ENCODE data around the gene MRPL42. TPM values are rescaled to one million over a fixed set of nuclear protein-coding genes. Genes with fewer than 3 reads are reported as not detected.
"Not testable (repeated sequence)": the region's sequence is repeated elsewhere in the genome, so short reads cannot be mapped to it uniquely, and the experiment has no call there.

MRPL42 gene
- total RNA-seq, 1 donor from 2014 or later: 82.7 TPM

- Mint-ChIP-seq H3K27me3 (ENCODE audit: unreplicated experiment) (peaks cover 5% of the 10 kb centered on the region), H3K4me3 (ENCODE audit: unreplicated experiment) (no peak overlapping the region), H3K27ac (ENCODE audit: unreplicated experiment) (no peak overlapping the region), H3K9me3 (ENCODE audit: unreplicated experiment) (peaks cover 1% of the 10 kb centered on the region), H3K36me3 (ENCODE audit: unreplicated experiment) (no peaks in the 10 kb centered on the region), H3K4me1 (ENCODE audit: low read depth, unreplicated experiment) (peaks cover 2% of the 10 kb centered on the region)
- no peak for DNase-seq
- TF ChIP-seq, protein P1, sequence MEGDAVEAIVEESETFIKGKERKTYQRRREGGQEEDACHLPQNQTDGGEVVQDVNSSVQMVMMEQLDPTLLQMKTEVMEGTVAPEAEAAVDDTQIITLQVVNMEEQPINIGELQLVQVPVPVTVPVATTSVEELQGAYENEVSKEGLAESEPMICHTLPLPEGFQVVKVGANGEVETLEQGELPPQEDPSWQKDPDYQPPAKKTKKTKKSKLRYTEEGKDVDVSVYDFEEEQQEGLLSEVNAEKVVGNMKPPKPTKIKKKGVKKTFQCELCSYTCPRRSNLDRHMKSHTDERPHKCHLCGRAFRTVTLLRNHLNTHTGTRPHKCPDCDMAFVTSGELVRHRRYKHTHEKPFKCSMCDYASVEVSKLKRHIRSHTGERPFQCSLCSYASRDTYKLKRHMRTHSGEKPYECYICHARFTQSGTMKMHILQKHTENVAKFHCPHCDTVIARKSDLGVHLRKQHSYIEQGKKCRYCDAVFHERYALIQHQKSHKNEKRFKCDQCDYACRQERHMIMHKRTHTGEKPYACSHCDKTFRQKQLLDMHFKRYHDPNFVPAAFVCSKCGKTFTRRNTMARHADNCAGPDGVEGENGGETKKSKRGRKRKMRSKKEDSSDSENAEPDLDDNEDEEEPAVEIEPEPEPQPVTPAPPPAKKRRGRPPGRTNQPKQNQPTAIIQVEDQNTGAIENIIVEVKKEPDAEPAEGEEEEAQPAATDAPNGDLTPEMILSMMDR (IDR thresholded peaks at IDR 0.05; ENCODE audit: partially characterized antibody, unreplicated experiment): no peak
Observed at GRCh38 chr12:93547778-93548177, 80.5 kb downstream of the MRPL42 start.

DNA sequence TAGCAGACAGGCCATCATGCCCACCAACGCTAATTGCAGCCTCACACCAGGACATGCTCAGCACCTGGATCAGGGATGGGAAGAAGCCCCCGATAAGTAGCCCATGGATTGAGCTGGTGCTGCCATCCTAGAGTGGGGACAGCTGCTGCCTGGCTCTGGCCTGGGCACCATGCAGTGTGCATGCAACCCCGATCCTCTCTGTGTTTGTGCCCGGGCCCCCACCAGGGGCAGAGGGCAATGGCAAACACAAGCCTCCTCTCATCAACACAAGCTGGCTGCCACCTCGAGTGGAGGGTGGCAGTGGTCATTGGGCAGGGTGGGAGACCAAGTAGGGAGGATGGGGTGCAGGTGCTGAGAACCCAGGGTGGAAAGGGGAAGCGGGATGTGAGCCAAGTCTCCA, 81.9 kb downstream of the MRPL42 start:
- DNase-seq: no peak
- Mint-ChIP-seq H3K4me1 (ENCODE audit: low read depth, unreplicated experiment) (no peaks in the 10 kb centered on the region), H3K27me3 (ENCODE audit: unreplicated experiment) (peaks cover 3% of the 10 kb centered on the region), H3K9me3 (ENCODE audit: unreplicated experiment) (peaks cover 1% of the 10 kb centered on the region), H3K27ac (ENCODE audit: unreplicated experiment) (no peak overlapping the region), H3K36me3 (ENCODE audit: unreplicated experiment) (no peaks in the 10 kb centered on the region), H3K4me3 (ENCODE audit: unreplicated experiment) (no peak overlapping the region)
- TF ChIP-seq, protein P1 (IDR thresholded peaks at IDR 0.05; ENCODE audit: partially characterized antibody, unreplicated experiment): no peak

- Mint-ChIP-seq H3K4me1 (ENCODE audit: low read depth, unreplicated experiment) (no peaks in the 10 kb centered on the region), H3K36me3 (ENCODE audit: unreplicated experiment) (no peaks in the 10 kb centered on the region), H3K4me3 (ENCODE audit: unreplicated experiment) (no peak overlapping the region), H3K27me3 (ENCODE audit: unreplicated experiment) (peaks cover 3% of the 10 kb centered on the region), H3K27ac (ENCODE audit: unreplicated experiment) (no peak overlapping the region), H3K9me3 (ENCODE audit: unreplicated experiment) (peaks cover 1% of the 10 kb centered on the region)
- TF ChIP-seq, protein P1 (IDR thresholded peaks at IDR 0.05; ENCODE audit: partially characterized antibody, unreplicated experiment): no peak
- no peak for DNase-seq
Observed at GRCh38 chr12:93550748-93551611, 83.7 kb downstream of the MRPL42 start.

- no peak for DNase-seq
- Mint-ChIP-seq H3K27me3 (ENCODE audit: unreplicated experiment) (peaks cover 3% of the 10 kb centered on the region), H3K4me1 (ENCODE audit: low read depth, unreplicated experiment) (no peaks in the 10 kb centered on the region), H3K27ac (ENCODE audit: unreplicated experiment) (no peak overlapping the region), H3K4me3 (ENCODE audit: unreplicated experiment) (no peak overlapping the region), H3K36me3 (ENCODE audit: unreplicated experiment) (no peaks in the 10 kb centered on the region), H3K9me3 (ENCODE audit: unreplicated experiment) (peaks cover 1% of the 10 kb centered on the region)
- TF ChIP-seq, protein P1 (IDR thresholded peaks at IDR 0.05; ENCODE audit: partially characterized antibody, unreplicated experiment): no peak
Observed at GRCh38 chr12:93552427-93552826, 85.1 kb downstream of the MRPL42 start.

- H3K27ac Mint-ChIP-seq (ENCODE audit: unreplicated experiment); H3K9me3 Mint-ChIP-seq (ENCODE audit: unreplicated experiment); DNase-seq; H3K4me1 Mint-ChIP-seq (ENCODE audit: low read depth, unreplicated experiment); H3K27me3 Mint-ChIP-seq (ENCODE audit: unreplicated experiment); H3K4me3 Mint-ChIP-seq (ENCODE audit: unreplicated experiment): not testable (repeated sequence)
- peaks cover 29% of the 10 kb centered on the region for H3K36me3 Mint-ChIP-seq (ENCODE audit: unreplicated experiment)
Observed at GRCh38 chr12:93557879-93558278, 90.6 kb downstream of the MRPL42 start.

- H3K36me3 Mint-ChIP-seq (ENCODE audit: unreplicated experiment): peaks cover 29% of the 10 kb centered on the region
- H3K9me3 Mint-ChIP-seq (ENCODE audit: unreplicated experiment); H3K27ac Mint-ChIP-seq (ENCODE audit: unreplicated experiment); H3K4me1 Mint-ChIP-seq (ENCODE audit: low read depth, unreplicated experiment); DNase-seq; H3K27me3 Mint-ChIP-seq (ENCODE audit: unreplicated experiment); H3K4me3 Mint-ChIP-seq (ENCODE audit: unreplicated experiment): not testable (repeated sequence)
Observed at GRCh38 chr12:93558685-93559084, 91.4 kb downstream of the MRPL42 start.

Measured in glutamatergic neuron (in vitro differentiated cells).